Measurements from ENCODE around the gene IFNB1.
A peak's percentile ranks its signal among the peaks of the same experiment; 100 is the strongest.

The IFNB1 gene

GRCh38 chr9:21030389-21031035 is 47.2 kb downstream of the IFNB1 start:
- TF ChIP-seq CTCF (conservative IDR thresholded peaks at IDR 0.05; ENCODE audit: control insufficient read depth, insufficient read depth, low read depth, low read length): no peak
- peak overlapping the region; percentile 69 for H3K4me3 ChIP-seq (ENCODE audit: control insufficient read depth, low read depth, low read length)
- DNase-seq (ENCODE audit: low read depth): peak; percentile 52

GRCh38 chr9:21029661-21030060 is 48.1 kb downstream of the IFNB1 start:
- no peak for DNase-seq (ENCODE audit: low read depth)
- no peak overlapping the region for H3K4me3 ChIP-seq (ENCODE audit: control insufficient read depth, low read depth, low read length)
- no peak for TF ChIP-seq CTCF (conservative IDR thresholded peaks at IDR 0.05; ENCODE audit: control insufficient read depth, insufficient read depth, low read depth, low read length)

GRCh38 chr9:21028466-21028865 is 49.3 kb downstream of the IFNB1 start:
- peak; percentile 16 for DNase-seq (ENCODE audit: low read depth)
- H3K4me3 ChIP-seq (ENCODE audit: control insufficient read depth, low read depth, low read length): no peak overlapping the region
- TF ChIP-seq CTCF (conservative IDR thresholded peaks at IDR 0.05; ENCODE audit: control insufficient read depth, insufficient read depth, low read depth, low read length): no peak

GRCh38 chr9:21027295-21027694 is 50.4 kb downstream of the IFNB1 start:
- TF ChIP-seq CTCF (conservative IDR thresholded peaks at IDR 0.05; ENCODE audit: control insufficient read depth, insufficient read depth, low read depth, low read length): no peak
- H3K4me3 ChIP-seq (ENCODE audit: control insufficient read depth, low read depth, low read length): no peak overlapping the region
- peak; percentile 25 for DNase-seq (ENCODE audit: low read depth)

Measured in fibroblast of mammary gland (primary cell).